ENCODE results near the gene ZNF683.

GRCh38 chr1:26418865-26419349 is 46.4 kb upstream of the ZNF683 start:
- TF ChIP-seq CTCF (IDR thresholded peaks at IDR 0.05; ENCODE audit: low read length): no peak
- no peak for TF ChIP-seq EZH2phosphoT487 (IDR thresholded peaks at IDR 0.05; ENCODE audit: low read length)
- no peak for TF ChIP-seq EZH2 (optimal IDR thresholded peaks at IDR 0.05; ENCODE audit: low read depth, low read length)
